Trophoblast cell (in vitro differentiated cells and primary cell): ENCODE measurements around the gene UBE2L3.
"Not testable (repeated sequence)": the region's sequence is repeated elsewhere in the genome, so short reads cannot be mapped to it uniquely, and the experiment has no call there.

Source experiments
- DNase-seq, 2 donors: peaks; one replicate each; pipeline ENCODE4 v3.0.0-alpha.2; 2016
- H2AFZ ChIP-seq: 2 replicates; pipeline ENCODE4 v1.6.1; 2013; ENCODE audit warnings: low read length, moderate library complexity, mild to moderate bottlenecking; ENCODE audit not compliant: insufficient read depth, poor library complexity
- H2AK5ac ChIP-seq: 2 replicates; pipeline ENCODE4 v1.6.1; 2013; ENCODE audit warnings: mild to moderate bottlenecking, low read length
- H2BK120ac ChIP-seq: 2 replicates; pipeline ENCODE4 v1.6.1; 2013; ENCODE audit warnings: low read length, mild to moderate bottlenecking, moderate library complexity; ENCODE audit not compliant: insufficient read depth, poor library complexity
- H2BK12ac ChIP-seq: 2 replicates; pipeline ENCODE4 v1.6.1; 2013; ENCODE audit warnings: mild to moderate bottlenecking, low read length, moderate library complexity
- H2BK5ac ChIP-seq: 2 replicates; pipeline ENCODE4 v1.6.1; 2013; ENCODE audit warnings: low read length, low read depth, moderate library complexity, mild to moderate bottlenecking; ENCODE audit not compliant: poor library complexity
- H3K14ac ChIP-seq: 2 replicates; pipeline ENCODE4 v1.6.1; 2013; ENCODE audit warnings: mild to moderate bottlenecking, low read length
- H3K18ac ChIP-seq: 2 replicates; pipeline ENCODE4 v1.6.1; 2013; ENCODE audit warnings: mild to moderate bottlenecking, low read length
- H3K23ac ChIP-seq: 2 replicates; pipeline ENCODE4 v1.6.1; 2013; ENCODE audit warnings: low read length
- H3K27ac ChIP-seq: 2 replicates; pipeline ENCODE4 v1.5.1; 2013; ENCODE audit warnings: low read depth, mild to moderate bottlenecking, inconsistent platforms, low read length, moderate library complexity
- H3K27me3 ChIP-seq: 2 replicates; pipeline ENCODE4 v1.6.1; 2013; ENCODE audit warnings: inconsistent platforms, mild to moderate bottlenecking, low read length, moderate library complexity; ENCODE audit not compliant: insufficient read depth
- H3K36me3 ChIP-seq, 2 experiments: 1 replicate in 1 of 2; 2 replicates in 1 of 2; pipeline ENCODE4 v1.6.1; 2013; ENCODE audit warnings: low read length in 2 of 2, mild to moderate bottlenecking in 2 of 2, moderate library complexity in 1 of 2; ENCODE audit not compliant: insufficient read depth in 2 of 2, control insufficient read depth in 1 of 2
- H3K4ac ChIP-seq: 2 replicates; pipeline ENCODE4 v1.6.1; 2013; ENCODE audit warnings: low read depth, mild to moderate bottlenecking, low read length, moderate library complexity
- H3K4me1 ChIP-seq, 2 experiments: 1 replicate in 1 of 2; 2 replicates in 1 of 2; pipeline ENCODE4 v1.6.1; 2013; ENCODE audit warnings: low read length in 2 of 2, mild to moderate bottlenecking in 2 of 2, moderate library complexity in 1 of 2; ENCODE audit not compliant: insufficient read depth in 2 of 2, control insufficient read depth in 1 of 2
- H3K4me2 ChIP-seq: 2 replicates; pipeline ENCODE4 v1.6.1; 2013; ENCODE audit warnings: inconsistent platforms, mild to moderate bottlenecking, low read length, moderate library complexity
- H3K4me3 ChIP-seq: 2 replicates; pipeline ENCODE4 v1.5.1; 2013; ENCODE audit warnings: mild to moderate bottlenecking, low read depth, low read length, inconsistent platforms
- H3K79me1 ChIP-seq: one replicate; pipeline ENCODE4 v1.6.1; 2013; ENCODE audit warnings: low read length
- H3K79me2 ChIP-seq: 2 replicates; pipeline ENCODE4 v1.6.1; 2013; ENCODE audit warnings: low read length, mild to moderate bottlenecking; ENCODE audit not compliant: control insufficient read depth, insufficient read depth, poor library complexity
- H3K9ac ChIP-seq: 2 replicates; pipeline ENCODE4 v1.6.1; 2013; ENCODE audit warnings: mild to moderate bottlenecking, low read length
- H3K9me3 ChIP-seq: 2 replicates; pipeline ENCODE4 v1.6.1; 2013; ENCODE audit warnings: low read depth, mild to moderate bottlenecking, control low read depth, inconsistent platforms, low read length; ENCODE audit not compliant: insufficient read depth
- H4K12ac ChIP-seq: 2 replicates; pipeline ENCODE4 v1.6.1; 2013; ENCODE audit warnings: low read depth, mild to moderate bottlenecking, low read length, moderate library complexity
- H4K8ac ChIP-seq: 2 replicates; pipeline ENCODE4 v1.6.1; 2013; ENCODE audit warnings: low read depth, mild to moderate bottlenecking, low read length, moderate library complexity
- H4K91ac ChIP-seq: one replicate; pipeline ENCODE4 v1.6.1; 2013; ENCODE audit warnings: low read depth, mild to moderate bottlenecking, low read length, moderate library complexity
- WGBS: extraction: QIAGEN DNeasy Blood & Tissue Kit; methylation state at CpG from one replicate; pipeline ENCODE4 v1.1.7; 2013; ENCODE audit warnings: missing lambda C conversion rate; ENCODE audit not compliant: insufficient read length, insufficient coverage; ENCODE audit errors: extremely low coverage; 5-methylcytosine and 5-hydroxymethylcytosine counted together

Gene UBE2L3

GRCh38 chr22:21594865-21595452 is 27.4 kb downstream of the UBE2L3 start:
- no peak overlapping the region for H2BK120ac ChIP-seq
- H3K9ac ChIP-seq, result no peak overlapping the region
- no peak overlapping the region for H2BK12ac ChIP-seq
- DNase-seq, result no peak
- H3K4me3 ChIP-seq, result no peak overlapping the region
- H3K4me2 ChIP-seq, result no peak overlapping the region
- no peak overlapping the region for H3K18ac ChIP-seq
- peaks cover 1% of the 10 kb centered on the region for H3K9me3 ChIP-seq
- H3K79me2 ChIP-seq, result peaks cover 12% of the 10 kb centered on the region
- H2BK5ac ChIP-seq, result no peak overlapping the region
- H2AK5ac ChIP-seq, result no peak overlapping the region
- no peak overlapping the region for H2AFZ ChIP-seq
- peak overlapping the region; percentile 2 for H3K4ac ChIP-seq
- H3K14ac ChIP-seq, result no peak overlapping the region
- H4K91ac ChIP-seq, result no peak overlapping the region
- H3K79me1 ChIP-seq, result no peaks in the 10 kb centered on the region
- no peak overlapping the region for H4K12ac ChIP-seq
- no peak overlapping the region for H3K27ac ChIP-seq
- no peak overlapping the region for H3K23ac ChIP-seq
- no peaks in the 10 kb centered on the region for H3K27me3 ChIP-seq
- H4K8ac ChIP-seq, result no peak overlapping the region
- peaks cover 37 to 49% of the 10 kb centered on the region in 2 experiments for H3K36me3 ChIP-seq
- no CpG with 5 or more reads among the region's 5 CpGs for WGBS
- H3K4me1 ChIP-seq, result peaks cover 0 to 2% of the 10 kb centered on the region in 2 experiments

GRCh38 chr22:21596356-21597135 is 29.0 kb downstream of the UBE2L3 start:
- not testable (repeated sequence) for H3K14ac ChIP-seq, H3K23ac ChIP-seq, H3K27ac ChIP-seq, H4K8ac ChIP-seq, H3K18ac ChIP-seq, H3K9ac ChIP-seq, H4K91ac ChIP-seq, H2AK5ac ChIP-seq, DNase-seq, H2BK120ac ChIP-seq, H3K4me1 ChIP-seq, H3K4me2 ChIP-seq, H3K79me1 ChIP-seq, H4K12ac ChIP-seq, H3K9me3 ChIP-seq, H2BK5ac ChIP-seq, H2BK12ac ChIP-seq, H3K4me3 ChIP-seq, H3K79me2 ChIP-seq, H2AFZ ChIP-seq, H3K27me3 ChIP-seq
- no CpG with 5 or more reads among the region's 13 CpGs for WGBS
- peaks cover 39 to 43% of the 10 kb centered on the region in 2 experiments for H3K36me3 ChIP-seq
- peak overlapping the region; percentile 51 for H3K4ac ChIP-seq

GRCh38 chr22:21598302-21598701 is 30.8 kb downstream of the UBE2L3 start:
- no peak overlapping the region for H2AK5ac ChIP-seq
- peaks cover 1% of the 10 kb centered on the region for H3K9me3 ChIP-seq

GRCh38 chr22:21599053-21599893 is 31.8 kb downstream of the UBE2L3 start:
- H4K12ac ChIP-seq, result no peak overlapping the region
- no peak overlapping the region for H3K14ac ChIP-seq
- no peak overlapping the region for H2BK12ac ChIP-seq
- no peaks in the 10 kb centered on the region for H3K9me3 ChIP-seq
- no peak overlapping the region for H3K23ac ChIP-seq
- H3K79me1 ChIP-seq, result no peaks in the 10 kb centered on the region
- WGBS, result no CpG with 5 or more reads among the region's 6 CpGs
- H2AFZ ChIP-seq, result no peak overlapping the region
- DNase-seq, result no peak
- no peak overlapping the region for H2BK120ac ChIP-seq
- H2AK5ac ChIP-seq, result no peak overlapping the region
- H2BK5ac ChIP-seq, result no peak overlapping the region
- peak overlapping the region; percentile 76 for H3K4ac ChIP-seq
- H3K4me3 ChIP-seq, result no peak overlapping the region
- no peak overlapping the region for H3K4me2 ChIP-seq
- H3K27ac ChIP-seq, result no peak overlapping the region
- H3K79me2 ChIP-seq, result peaks cover 5% of the 10 kb centered on the region
- H4K8ac ChIP-seq, result no peak overlapping the region
- no peak overlapping the region for H4K91ac ChIP-seq
- H3K36me3 ChIP-seq, result peaks cover 28 to 32% of the 10 kb centered on the region in 2 experiments
- no peak overlapping the region for H3K9ac ChIP-seq
- no peaks in the 10 kb centered on the region for H3K27me3 ChIP-seq
- no peaks in the 10 kb centered on the region for H3K4me1 ChIP-seq
- no peak overlapping the region for H3K18ac ChIP-seq

More at GRCh38 chr22:21598302-21598701, 30.8 kb downstream of the UBE2L3 start:
- Histone ChIP-seq H2BK12ac (no peak overlapping the region), H3K9ac (no peak overlapping the region), H3K79me1 (no peaks in the 10 kb centered on the region), H3K79me2 (peaks cover 5% of the 10 kb centered on the region), H3K27me3 (no peaks in the 10 kb centered on the region), H4K8ac (no peak overlapping the region), H3K14ac (no peak overlapping the region), H3K4me3 (no peak overlapping the region), H2AFZ (no peak overlapping the region), H3K36me3 (peaks cover 33 to 41% of the 10 kb centered on the region in 2 experiments), H2BK120ac (no peak overlapping the region), H3K4me1 (no peaks in the 10 kb centered on the region), H2BK5ac (no peak overlapping the region), H4K91ac (no peak overlapping the region), H3K23ac (no peak overlapping the region), H3K18ac (no peak overlapping the region), H4K12ac (no peak overlapping the region), H3K4me2 (no peak overlapping the region), H3K27ac (no peak overlapping the region), H3K4ac (no peak overlapping the region)
- WGBS, result no CpG with 5 or more reads among the region's 3 CpGs
- no peak for DNase-seq
